H9 (cell line): ENCODE data around the gene COLEC12. TPM values are rescaled to one million over a fixed set of nuclear protein-coding genes. Genes with fewer than 3 reads are reported as not detected.

Experiments used
- DNase-seq: peaks from one replicate; pipeline ENCODE4 v3.0.0-alpha.2; 2017
- H2AFZ ChIP-seq: one replicate; pipeline ENCODE4 v1.6.1; 2013; ENCODE audit warnings: mild to moderate bottlenecking, low read length, control low read depth, moderate library complexity
- H2AK5ac ChIP-seq: 2 replicates; pipeline ENCODE4 v1.6.1; 2013; ENCODE audit warnings: low read length, control low read depth, mixed read lengths; ENCODE audit not compliant: insufficient read length
- H2BK120ac ChIP-seq: one replicate; pipeline ENCODE4 v1.6.1; 2013; ENCODE audit warnings: low read depth, mild to moderate bottlenecking, low read length, control low read depth, inconsistent platforms; ENCODE audit not compliant: poor library complexity, severe bottlenecking
- H2BK12ac ChIP-seq: 2 replicates; pipeline ENCODE4 v1.6.1; 2013; ENCODE audit warnings: low read length, control low read depth, mixed read lengths, low read depth; ENCODE audit not compliant: insufficient read length
- H2BK15ac ChIP-seq: 2 replicates; pipeline ENCODE4 v1.6.1; 2013; ENCODE audit warnings: low read depth, low read length, control low read depth
- H2BK20ac ChIP-seq: one replicate; pipeline ENCODE4 v1.6.1; 2013; ENCODE audit warnings: low read depth, mild to moderate bottlenecking, low read length, control low read depth, inconsistent platforms; ENCODE audit not compliant: poor library complexity, severe bottlenecking
- H2BK5ac ChIP-seq: 2 replicates; pipeline ENCODE4 v1.6.1; 2013; ENCODE audit warnings: low read length, control low read depth, mixed read lengths; ENCODE audit not compliant: insufficient read length
- H3K14ac ChIP-seq: 2 replicates; pipeline ENCODE4 v1.6.1; 2013; ENCODE audit warnings: low read length, control low read depth; ENCODE audit not compliant: insufficient read depth
- H3K18ac ChIP-seq: 2 replicates; pipeline ENCODE4 v1.6.1; 2013; ENCODE audit warnings: low read depth, mild to moderate bottlenecking, mixed read lengths, low read length, control low read depth; ENCODE audit not compliant: insufficient read length
- H3K23ac ChIP-seq: 2 replicates; pipeline ENCODE4 v1.6.1; 2013; ENCODE audit warnings: low read length, control low read depth, mixed read lengths, low read depth; ENCODE audit not compliant: insufficient read length
- H3K23me2 ChIP-seq: 2 replicates; pipeline ENCODE4 v1.6.1; 2013; ENCODE audit warnings: low read depth, mild to moderate bottlenecking, mixed read lengths, low read length, control low read depth; ENCODE audit not compliant: insufficient read length, poor library complexity, severe bottlenecking
- H3K27ac ChIP-seq: 2 replicates; pipeline ENCODE4 v1.5.1; 2013; ENCODE audit warnings: low read length, control low read depth, mixed read lengths, low read depth; ENCODE audit not compliant: insufficient read length
- H3K27me3 ChIP-seq: 2 replicates; pipeline ENCODE4 v1.6.1; 2013; ENCODE audit warnings: low read length, control low read depth, inconsistent platforms; ENCODE audit not compliant: insufficient read depth
- H3K4ac ChIP-seq: 2 replicates; pipeline ENCODE4 v1.6.1; 2013; ENCODE audit warnings: low read depth, mild to moderate bottlenecking, control low read depth, inconsistent platforms, low read length, moderate library complexity
- H3K4me1 ChIP-seq: 2 replicates; pipeline ENCODE4 v1.6.1; 2013; ENCODE audit warnings: low read length, control low read depth, inconsistent platforms; ENCODE audit not compliant: insufficient read depth
- H3K4me2 ChIP-seq: 2 replicates; pipeline ENCODE4 v1.6.1; 2013; ENCODE audit warnings: low read length, control low read depth, mixed read lengths; ENCODE audit not compliant: insufficient read length, insufficient read depth
- H3K56ac ChIP-seq: 2 replicates; pipeline ENCODE4 v1.6.1; 2013; ENCODE audit warnings: low read depth, mild to moderate bottlenecking, mixed read lengths, low read length, control low read depth; ENCODE audit not compliant: insufficient read length
- H3K79me1 ChIP-seq: 2 replicates; pipeline ENCODE4 v1.6.1; 2013; ENCODE audit warnings: low read depth, mild to moderate bottlenecking, moderate library complexity, low read length, control low read depth, inconsistent platforms; ENCODE audit not compliant: insufficient read depth, poor library complexity, severe bottlenecking
- H3K79me2 ChIP-seq: 2 replicates; pipeline ENCODE4 v1.6.1; 2013; ENCODE audit warnings: low read length, control low read depth, inconsistent platforms; ENCODE audit not compliant: insufficient read depth
- H3K9ac ChIP-seq: 2 replicates; pipeline ENCODE4 v1.6.1; 2013; ENCODE audit warnings: low read length, control low read depth, mixed read lengths; ENCODE audit not compliant: insufficient read length; ENCODE audit errors: extremely low read depth
- H3K9me3 ChIP-seq: one replicate; pipeline ENCODE4 v1.6.1; 2013; ENCODE audit warnings: low read depth, low read length, inconsistent platforms; ENCODE audit not compliant: control insufficient read depth
- H3T11ph ChIP-seq: one replicate; pipeline ENCODE4 v1.6.1; 2013; ENCODE audit warnings: mild to moderate bottlenecking, low read length, control low read depth, inconsistent platforms
- H4K20me1 ChIP-seq: one replicate; pipeline ENCODE4 v1.6.1; 2013; ENCODE audit not compliant: control insufficient read depth, insufficient read length, insufficient read depth
- H4K5ac ChIP-seq: 2 replicates; pipeline ENCODE4 v1.6.1; 2013; ENCODE audit warnings: low read depth, mild to moderate bottlenecking, mixed read lengths, low read length, control low read depth; ENCODE audit not compliant: insufficient read length
- H4K8ac ChIP-seq: replicated peaks from 2 replicates; pipeline ENCODE4 v1.6.1; 2013; ENCODE audit warnings: low read length, control low read depth, mixed read lengths, low read depth; ENCODE audit not compliant: insufficient read length
- H4K91ac ChIP-seq: 2 replicates; pipeline ENCODE4 v1.6.1; 2013; ENCODE audit warnings: low read depth, mild to moderate bottlenecking, moderate library complexity, mixed read lengths, low read length, control low read depth; ENCODE audit not compliant: insufficient read length
- H3K27ac Mint-ChIP-seq, 3 experiments: 2 replicates in 2 of 3; 3 replicates in 1 of 3; pipeline ENCODE4 v1.8.0; 2020 to 2021; ENCODE audit warnings: mixed read lengths in 3 of 3, mild to moderate bottlenecking in 1 of 3, moderate library complexity in 1 of 3
- H3K27me3 Mint-ChIP-seq: 2 replicates; pipeline ENCODE4 v1.8.0; 2021; ENCODE audit warnings: low read depth, mild to moderate bottlenecking, moderate library complexity, mixed read lengths
- H3K36me3 Mint-ChIP-seq, 3 experiments: 2 replicates in 2 of 3; 3 replicates in 1 of 3; pipeline ENCODE4 v1.8.0; 2020 to 2021; ENCODE audit warnings: low read depth in 3 of 3, mixed read lengths in 3 of 3; ENCODE audit not compliant: insufficient read depth in 1 of 3
- H3K4me1 Mint-ChIP-seq, 2 experiments: 2 replicates each; pipeline ENCODE4 v1.8.0; 2020; ENCODE audit warnings: mixed read lengths in 2 of 2
- H3K4me3 Mint-ChIP-seq, 2 experiments: 2 replicates in 1 of 2; 3 replicates in 1 of 2; pipeline ENCODE4 v1.8.0; 2020 to 2021; ENCODE audit warnings: mild to moderate bottlenecking in 2 of 2, mixed read lengths in 2 of 2, moderate library complexity in 1 of 2
- H3K9me3 Mint-ChIP-seq, 2 experiments: 2 replicates in 1 of 2; 3 replicates in 1 of 2; pipeline ENCODE4 v1.8.0; 2020; ENCODE audit warnings: mild to moderate bottlenecking in 2 of 2, mixed read lengths in 2 of 2, moderate library complexity in 1 of 2
- CTCF ChIP-seq: fragments of 200-600 bp; sonication (generic); conservative IDR thresholded peaks from 3 replicates; pipeline ENCODE4 v1.8.0; 2021; ENCODE audit warnings: antibody characterized with exemption, mild to moderate bottlenecking
- WGBS: extraction: QIAGEN DNeasy Blood & Tissue Kit; methylation state at CpG from one replicate; pipeline ENCODE4 v1.1.7; 2013; ENCODE audit warnings: missing lambda C conversion rate, low lambda C conversion rate, mixed read lengths; ENCODE audit not compliant: insufficient read length; ENCODE audit errors: extremely low coverage; 5-methylcytosine and 5-hydroxymethylcytosine counted together
- total RNA-seq: library from RNA; stranded (reverse); gene quantifications from 2 replicates; pipeline ENCODE4 v1.2.1, GENCODE V29; 2021

COLEC12 gene
- total RNA-seq, 1 experiment from 2014 or later, result 0.70 TPM

- H3K14ac ChIP-seq, result no peak overlapping the region
- H3K4me1 ChIP-seq, result peaks cover 2% of the 10 kb centered on the region; the same call in 1 of the 2 replicates
- H2BK120ac ChIP-seq, result no peak overlapping the region
- no peak overlapping the region for H2BK20ac ChIP-seq
- no peak overlapping the region for H3K9ac ChIP-seq
- no peaks in the 10 kb centered on the region for H3K27me3 ChIP-seq
- H3K56ac ChIP-seq, result no peak overlapping the region
- no peak overlapping the region for H3K18ac ChIP-seq
- no peaks in the 10 kb centered on the region for H3K79me1 ChIP-seq
- H2AFZ ChIP-seq, result no peak overlapping the region
- Mint-ChIP-seq H3K4me3 (no peak overlapping the region), H3K27me3 (no peaks in the 10 kb centered on the region; the same call in 1 of the 2 replicates), H3K9me3 (no peaks in the 10 kb centered on the region), H3K36me3 (no peaks in the 10 kb centered on the region), H3K4me1 (peaks cover 15 to 17% of the 10 kb centered on the region in 2 experiments), H3K27ac (no peak overlapping the region)
- no peak for TF ChIP-seq CTCF
- H3T11ph ChIP-seq, result no peak overlapping the region
- H3K9me3 ChIP-seq, result no peaks in the 10 kb centered on the region
- no peak overlapping the region for H3K27ac ChIP-seq
- no peaks in the 10 kb centered on the region for H4K20me1 ChIP-seq
- H2BK15ac ChIP-seq, result no peak overlapping the region
- H3K79me2 ChIP-seq, result no peaks in the 10 kb centered on the region
- WGBS, result no CpG with 5 or more reads among the region's 4 CpGs
- no peak overlapping the region for H2BK5ac ChIP-seq
- no peak overlapping the region for H3K4me2 ChIP-seq
- H4K8ac ChIP-seq, result no peak overlapping the region
- no peak overlapping the region for H2AK5ac ChIP-seq
- H2BK12ac ChIP-seq, result no peak overlapping the region
- no peak overlapping the region for H4K5ac ChIP-seq
- no peaks in the 10 kb centered on the region for H3K23me2 ChIP-seq
- H3K23ac ChIP-seq, result no peak overlapping the region
- no peak overlapping the region for H3K4ac ChIP-seq
- no peak overlapping the region for H4K91ac ChIP-seq
- DNase-seq, result no peak
These were observed 77.5 kb downstream of the COLEC12 start for GRCh38 chr18:422966-423365.
